Rectal smooth muscle tissue (tissue), 1 donor: ENCODE results near the gene SMARCAL1.

Experiments used
- H3K27ac ChIP-seq: one replicate; pipeline ENCODE4 v1.7.0; 2013; ENCODE audit warnings: low read depth, low read length, inconsistent platforms
- H3K27me3 ChIP-seq: one replicate; pipeline ENCODE4 v1.7.0; 2013; ENCODE audit warnings: low read length; ENCODE audit not compliant: control insufficient read depth, insufficient read depth
- H3K36me3 ChIP-seq: one replicate; pipeline ENCODE4 v1.7.0; 2013; ENCODE audit warnings: low read length; ENCODE audit not compliant: control insufficient read depth, insufficient read depth
- H3K4me1 ChIP-seq: one replicate; pipeline ENCODE4 v1.7.0; 2013; ENCODE audit warnings: low read length; ENCODE audit not compliant: control insufficient read depth, insufficient read depth
- H3K4me3 ChIP-seq: one replicate; pipeline ENCODE4 v1.7.0; 2013; ENCODE audit warnings: low read length
- H3K9ac ChIP-seq: one replicate; pipeline ENCODE4 v1.7.0; 2013; ENCODE audit warnings: low read length

The SMARCAL1 gene

GRCh38 chr2:216447293-216447692 is 35.0 kb downstream of the SMARCAL1 start:
- H3K9ac ChIP-seq: no peak overlapping the region
- H3K36me3 ChIP-seq: peaks cover 20% of the 10 kb centered on the region
- no peak overlapping the region for H3K4me3 ChIP-seq
- H3K27ac ChIP-seq: no peak overlapping the region
- H3K4me1 ChIP-seq: no peaks in the 10 kb centered on the region
- no peaks in the 10 kb centered on the region for H3K27me3 ChIP-seq

GRCh38 chr2:216448829-216449228 is 36.5 kb downstream of the SMARCAL1 start:
- H3K36me3 ChIP-seq: peaks cover 20% of the 10 kb centered on the region

GRCh38 chr2:216450346-216450745 is 38.1 kb downstream of the SMARCAL1 start:
- H3K27ac ChIP-seq: no peak overlapping the region
- peaks cover 20% of the 10 kb centered on the region for H3K36me3 ChIP-seq
- H3K9ac ChIP-seq: no peak overlapping the region
- no peaks in the 10 kb centered on the region for H3K4me1 ChIP-seq
- no peak overlapping the region for H3K4me3 ChIP-seq
- no peaks in the 10 kb centered on the region for H3K27me3 ChIP-seq

More at GRCh38 chr2:216448829-216449228, 36.5 kb downstream of the SMARCAL1 start:
- Histone ChIP-seq H3K27me3 (no peaks in the 10 kb centered on the region), H3K27ac (no peak overlapping the region), H3K4me1 (no peaks in the 10 kb centered on the region), H3K4me3 (no peak overlapping the region), H3K9ac (no peak overlapping the region)

- Histone ChIP-seq H3K4me1 (no peaks in the 10 kb centered on the region), H3K9ac (no peak overlapping the region), H3K36me3 (peaks cover 20% of the 10 kb centered on the region), H3K4me3 (no peak overlapping the region), H3K27me3 (no peaks in the 10 kb centered on the region), H3K27ac (no peak overlapping the region)
Measured at GRCh38 chr2:216450784-216451183, 38.5 kb downstream of the SMARCAL1 start.

- H3K4me1 ChIP-seq: no peaks in the 10 kb centered on the region
- no peak overlapping the region for H3K4me3 ChIP-seq
- H3K36me3 ChIP-seq: peaks cover 11% of the 10 kb centered on the region
- H3K9ac ChIP-seq: no peak overlapping the region
- no peak overlapping the region for H3K27ac ChIP-seq
- H3K27me3 ChIP-seq: no peaks in the 10 kb centered on the region
Measured at GRCh38 chr2:216453955-216454614, 41.8 kb downstream of the SMARCAL1 start.

- Histone ChIP-seq H3K27ac (no peak overlapping the region), H3K9ac (no peak overlapping the region), H3K4me1 (no peaks in the 10 kb centered on the region), H3K27me3 (no peaks in the 10 kb centered on the region), H3K4me3 (no peak overlapping the region), H3K36me3 (peaks cover 4% of the 10 kb centered on the region)
Measured at GRCh38 chr2:216463148-216463547, 50.9 kb downstream of the SMARCAL1 start.

GRCh38 chr2:216464104-216464720 is 51.9 kb downstream of the SMARCAL1 start:
- no peak overlapping the region for H3K9ac ChIP-seq
- H3K36me3 ChIP-seq: peaks cover 4% of the 10 kb centered on the region
- no peak overlapping the region for H3K4me3 ChIP-seq
- H3K27me3 ChIP-seq: no peaks in the 10 kb centered on the region
- no peak overlapping the region for H3K27ac ChIP-seq
- no peaks in the 10 kb centered on the region for H3K4me1 ChIP-seq

- no peaks in the 10 kb centered on the region for H3K4me1 ChIP-seq
- H3K4me3 ChIP-seq: no peak overlapping the region
- H3K27ac ChIP-seq: no peak overlapping the region
- H3K9ac ChIP-seq: no peak overlapping the region
- peaks cover 4% of the 10 kb centered on the region for H3K36me3 ChIP-seq
- H3K27me3 ChIP-seq: no peaks in the 10 kb centered on the region
Measured at GRCh38 chr2:216465579-216466195, 53.4 kb downstream of the SMARCAL1 start.

- Histone ChIP-seq H3K4me1 (no peaks in the 10 kb centered on the region), H3K36me3 (peaks cover 4% of the 10 kb centered on the region), H3K4me3 (no peak overlapping the region), H3K9ac (no peak overlapping the region), H3K27ac (no peak overlapping the region), H3K27me3 (no peaks in the 10 kb centered on the region)
Measured at GRCh38 chr2:216467845-216468244, 55.6 kb downstream of the SMARCAL1 start.

- Histone ChIP-seq H3K4me3 (no peak overlapping the region), H3K9ac (no peak overlapping the region), H3K36me3 (no peaks in the 10 kb centered on the region), H3K27ac (no peak overlapping the region), H3K4me1 (no peaks in the 10 kb centered on the region), H3K27me3 (no peaks in the 10 kb centered on the region)
Measured at GRCh38 chr2:216469661-216470060, 57.4 kb downstream of the SMARCAL1 start.

- Histone ChIP-seq H3K36me3 (no peaks in the 10 kb centered on the region), H3K4me3 (no peak overlapping the region), H3K27me3 (no peaks in the 10 kb centered on the region), H3K4me1 (no peaks in the 10 kb centered on the region), H3K9ac (no peak overlapping the region), H3K27ac (no peak overlapping the region)
Measured at GRCh38 chr2:216473187-216473586, 60.9 kb downstream of the SMARCAL1 start.

GRCh38 chr2:216474925-216475670 is 62.8 kb downstream of the SMARCAL1 start:
- no peak overlapping the region for H3K27ac ChIP-seq
- peaks cover 8% of the 10 kb centered on the region for H3K36me3 ChIP-seq
- no peaks in the 10 kb centered on the region for H3K27me3 ChIP-seq
- no peak overlapping the region for H3K4me3 ChIP-seq
- H3K4me1 ChIP-seq: no peaks in the 10 kb centered on the region
- H3K9ac ChIP-seq: no peak overlapping the region
